Measurements from ENCODE around the gene IFNG. TPM values are rescaled to one million over a fixed set of nuclear protein-coding genes. Genes with fewer than 3 reads are reported as not detected.
"Not testable (repeated sequence)": the region's sequence is repeated elsewhere in the genome, so short reads cannot be mapped to it uniquely, and the experiment has no call there.

IFNG gene
- total RNA-seq (not detected in 2 replicates), polyA plus RNA-seq (not detected in 2 replicates)

- Histone ChIP-seq H3K27ac (no peak within 1 kb of the TSS), H3K79me2 (no peaks in the 10 kb centered on the region), H3K4me1 (ENCODE audit: insufficient read depth) (no peaks in the 10 kb centered on the region), H2AFZ (no peak within 1 kb of the TSS), H3K4me3 (no peak within 1 kb of the TSS), H3K4me2 (no peak within 1 kb of the TSS), H3K9me2 (replicated peaks; ENCODE audit: insufficient read depth) (no peaks in the 10 kb centered on the region), H3K36me3 (replicated peaks; ENCODE audit: insufficient read depth, low read depth) (no peaks in the 10 kb centered on the region), H3K27me3 (no peaks in the 10 kb centered on the region), H3K9me3 (ENCODE audit: low read depth) (no peaks in the 10 kb centered on the region), H4K20me1 (ENCODE audit: insufficient read depth, poor library complexity, severe bottlenecking) (no peaks in the 10 kb centered on the region)
- no peak for DNase-seq (ENCODE audit: low spot score)
- 83% methylated on average over 5 of the region's 5 CpGs for WGBS (ENCODE audit: low lambda C conversion rate, missing lambda C conversion rate)
- TF ChIP-seq EZH2 (IDR thresholded peaks at IDR 0.05; ENCODE audit: borderline replicate concordance), result no peak
- no peak for TF ChIP-seq CTCF (IDR thresholded peaks at IDR 0.05; ENCODE audit: poor library complexity)
- TF ChIP-seq EZH2phosphoT487 (IDR thresholded peaks at IDR 0.05; ENCODE audit: low read depth, severe bottlenecking, unreplicated experiment), result no peak
Observed at GRCh38 chr12:68159681-68160304, at the start of gene IFNG. TSS of gene IFNG (minus strand) at chr12:68159740. CDS start at chr12:68159615, 125 bp downstream.

GRCh38 chr12:68209048-68209728 lies 49.6 kb upstream of the IFNG start:
- H3K36me3 ChIP-seq (replicated peaks; ENCODE audit: insufficient read depth, low read depth); H3K79me2 ChIP-seq; H2AFZ ChIP-seq; H3K27ac ChIP-seq; H3K9me2 ChIP-seq (replicated peaks; ENCODE audit: insufficient read depth); H3K9me3 ChIP-seq (ENCODE audit: low read depth); H4K20me1 ChIP-seq (ENCODE audit: insufficient read depth, poor library complexity, severe bottlenecking); H3K4me2 ChIP-seq; H3K4me3 ChIP-seq; DNase-seq (ENCODE audit: low spot score); H3K4me1 ChIP-seq (ENCODE audit: insufficient read depth); H3K27me3 ChIP-seq: not testable (repeated sequence)
- 44% methylated on average over 12 of the region's 12 CpGs for whole genome bisulfite sequencing (ENCODE audit: low lambda C conversion rate, missing lambda C conversion rate)

GRCh38 chr12:68207276-68207675 lies 47.7 kb upstream of the IFNG start:
- Histone ChIP-seq H3K27me3 (peaks cover 3% of the 10 kb centered on the region), H2AFZ (no peak overlapping the region), H4K20me1 (ENCODE audit: insufficient read depth, poor library complexity, severe bottlenecking) (no peaks in the 10 kb centered on the region), H3K79me2 (no peaks in the 10 kb centered on the region), H3K9me3 (ENCODE audit: low read depth) (no peaks in the 10 kb centered on the region), H3K4me3 (no peak overlapping the region), H3K36me3 (replicated peaks; ENCODE audit: insufficient read depth, low read depth) (no peaks in the 10 kb centered on the region), H3K4me2 (no peak overlapping the region), H3K27ac (no peak overlapping the region), H3K4me1 (ENCODE audit: insufficient read depth) (no peaks in the 10 kb centered on the region), H3K9me2 (replicated peaks; ENCODE audit: insufficient read depth) (no peaks in the 10 kb centered on the region)
- TF ChIP-seq EZH2 (IDR thresholded peaks at IDR 0.05; ENCODE audit: borderline replicate concordance), result no peak
- TF ChIP-seq CTCF (IDR thresholded peaks at IDR 0.05; ENCODE audit: poor library complexity), result no peak
- no peak for TF ChIP-seq EZH2phosphoT487 (IDR thresholded peaks at IDR 0.05; ENCODE audit: low read depth, severe bottlenecking, unreplicated experiment)
- no peak for DNase-seq (ENCODE audit: low spot score)

- Histone ChIP-seq H3K4me2 (no peak overlapping the region), H3K27me3 (peaks cover 3% of the 10 kb centered on the region), H3K27ac (no peak overlapping the region), H3K9me2 (replicated peaks; ENCODE audit: insufficient read depth) (no peaks in the 10 kb centered on the region), H3K79me2 (no peaks in the 10 kb centered on the region), H3K9me3 (ENCODE audit: low read depth) (no peaks in the 10 kb centered on the region), H3K36me3 (replicated peaks; ENCODE audit: insufficient read depth, low read depth) (no peaks in the 10 kb centered on the region), H3K4me3 (no peak overlapping the region), H4K20me1 (ENCODE audit: insufficient read depth, poor library complexity, severe bottlenecking) (no peaks in the 10 kb centered on the region), H3K4me1 (ENCODE audit: insufficient read depth) (no peaks in the 10 kb centered on the region), H2AFZ (no peak overlapping the region)
- DNase-seq (ENCODE audit: low spot score), result no peak
- TF ChIP-seq EZH2 (IDR thresholded peaks at IDR 0.05; ENCODE audit: borderline replicate concordance) (no peak), CTCF (IDR thresholded peaks at IDR 0.05; ENCODE audit: poor library complexity) (no peak), EZH2phosphoT487 (IDR thresholded peaks at IDR 0.05; ENCODE audit: low read depth, severe bottlenecking, unreplicated experiment) (no peak)
- 71% methylated on average over 1 of the region's 1 CpG for WGBS (ENCODE audit: low lambda C conversion rate, missing lambda C conversion rate)
Observed at GRCh38 chr12:68206446-68206845, 46.9 kb upstream of the IFNG start.

Data from hepatocyte (in vitro differentiated cells).